T-helper 2 cell treated with Interferon-gamma antibody and Interleukin-4, amounts not matched to agents 5 μg/mL and 100 μg/mL, for 36 hours (primary cell): ENCODE measurements around the gene PRKAR1B.

Experiments
- DNase-seq: peaks from one replicate; pipeline ENCODE4 v3.0.0; 2021; ENCODE audit warnings: low spot score
- H3K27ac Mint-ChIP-seq: one replicate; pipeline ENCODE4 v1.8.0; 2021; ENCODE audit warnings: mild to moderate bottlenecking, mixed read lengths
- H3K27me3 Mint-ChIP-seq: one replicate; pipeline ENCODE4 v1.8.0; 2021; ENCODE audit warnings: low read depth, mixed read lengths
- H3K36me3 Mint-ChIP-seq: one replicate; pipeline ENCODE4 v1.8.0; 2021; ENCODE audit warnings: low read depth, mixed read lengths
- H3K4me1 Mint-ChIP-seq: one replicate; pipeline ENCODE4 v1.8.0; 2021; ENCODE audit warnings: low read depth, mixed read lengths
- H3K4me3 Mint-ChIP-seq: one replicate; pipeline ENCODE4 v1.8.0; 2022; ENCODE audit warnings: mild to moderate bottlenecking, moderate library complexity, mixed read lengths
- H3K9me3 Mint-ChIP-seq: one replicate; pipeline ENCODE4 v1.8.0; 2021; ENCODE audit warnings: mixed read lengths

The PRKAR1B gene

GRCh38 chr7:601595-602340 is 125.3 kb downstream of the PRKAR1B start:
- peak overlapping the region; percentile 59 for H3K4me3 Mint-ChIP-seq
- peaks cover 19% of the 10 kb centered on the region for H3K36me3 Mint-ChIP-seq
- peak; percentile 96 for DNase-seq
- no peaks in the 10 kb centered on the region for H3K27me3 Mint-ChIP-seq
- no peaks in the 10 kb centered on the region for H3K9me3 Mint-ChIP-seq
- H3K4me1 Mint-ChIP-seq = peaks cover 33% of the 10 kb centered on the region
- peak overlapping the region; percentile 86 for H3K27ac Mint-ChIP-seq

- DNase-seq = no peak
- peak overlapping the region; percentile 86 for H3K27ac Mint-ChIP-seq
- peaks cover 32% of the 10 kb centered on the region for H3K4me1 Mint-ChIP-seq
- peak overlapping the region; percentile 49 for H3K4me3 Mint-ChIP-seq
- H3K9me3 Mint-ChIP-seq = no peaks in the 10 kb centered on the region
- peaks cover 19% of the 10 kb centered on the region for H3K36me3 Mint-ChIP-seq
- H3K27me3 Mint-ChIP-seq = no peaks in the 10 kb centered on the region
Measured at GRCh38 chr7:601036-601594, 126.0 kb downstream of the PRKAR1B start.

GRCh38 chr7:600149-601035 is 126.7 kb downstream of the PRKAR1B start:
- Mint-ChIP-seq H3K4me1 (peaks cover 33% of the 10 kb centered on the region), H3K27ac (peak overlapping the region; percentile 69), H3K4me3 (no peak overlapping the region), H3K27me3 (no peaks in the 10 kb centered on the region), H3K9me3 (no peaks in the 10 kb centered on the region), H3K36me3 (peaks cover 22% of the 10 kb centered on the region)
- DNase-seq = no peak

GRCh38 chr7:598899-599298 is 128.2 kb downstream of the PRKAR1B start:
- no peak for DNase-seq
- Mint-ChIP-seq H3K36me3 (peaks cover 17% of the 10 kb centered on the region), H3K9me3 (no peaks in the 10 kb centered on the region), H3K27me3 (no peaks in the 10 kb centered on the region), H3K27ac (no peak overlapping the region), H3K4me1 (peaks cover 25% of the 10 kb centered on the region), H3K4me3 (no peak overlapping the region)

- H3K9me3 Mint-ChIP-seq = no peaks in the 10 kb centered on the region
- no peaks in the 10 kb centered on the region for H3K27me3 Mint-ChIP-seq
- no peak overlapping the region for H3K27ac Mint-ChIP-seq
- peaks cover 11% of the 10 kb centered on the region for H3K36me3 Mint-ChIP-seq
- H3K4me1 Mint-ChIP-seq = peaks cover 23% of the 10 kb centered on the region
- no peak for DNase-seq
- no peak overlapping the region for H3K4me3 Mint-ChIP-seq
Measured at GRCh38 chr7:597348-598178, 129.5 kb downstream of the PRKAR1B start.

- DNase-seq = no peak
- peaks cover 11% of the 10 kb centered on the region for H3K36me3 Mint-ChIP-seq
- H3K27ac Mint-ChIP-seq = no peak overlapping the region
- H3K9me3 Mint-ChIP-seq = no peaks in the 10 kb centered on the region
- no peak overlapping the region for H3K4me3 Mint-ChIP-seq
- peaks cover 19% of the 10 kb centered on the region for H3K4me1 Mint-ChIP-seq
- no peaks in the 10 kb centered on the region for H3K27me3 Mint-ChIP-seq
Measured at GRCh38 chr7:596819-597182, 130.3 kb downstream of the PRKAR1B start.

GRCh38 chr7:596071-596818 is 130.8 kb downstream of the PRKAR1B start:
- DNase-seq = no peak
- peaks cover 11% of the 10 kb centered on the region for H3K36me3 Mint-ChIP-seq
- H3K27me3 Mint-ChIP-seq = no peaks in the 10 kb centered on the region
- no peak overlapping the region for H3K27ac Mint-ChIP-seq
- H3K4me3 Mint-ChIP-seq = no peak overlapping the region
- H3K4me1 Mint-ChIP-seq = peaks cover 15% of the 10 kb centered on the region
- H3K9me3 Mint-ChIP-seq = no peaks in the 10 kb centered on the region

- Mint-ChIP-seq H3K4me1 (peaks cover 12% of the 10 kb centered on the region), H3K27ac (no peak overlapping the region), H3K9me3 (no peaks in the 10 kb centered on the region), H3K27me3 (no peaks in the 10 kb centered on the region), H3K36me3 (peaks cover 11% of the 10 kb centered on the region), H3K4me3 (no peak overlapping the region)
- peak; percentile 40 for DNase-seq
Measured at GRCh38 chr7:595621-596010, 131.5 kb downstream of the PRKAR1B start.

GRCh38 chr7:594920-595620 is 132.0 kb downstream of the PRKAR1B start:
- no peak for DNase-seq
- Mint-ChIP-seq H3K4me3 (no peak overlapping the region), H3K4me1 (peaks cover 10% of the 10 kb centered on the region), H3K36me3 (peaks cover 11% of the 10 kb centered on the region), H3K27me3 (no peaks in the 10 kb centered on the region), H3K27ac (no peak overlapping the region), H3K9me3 (no peaks in the 10 kb centered on the region)

GRCh38 chr7:594212-594913 is 132.7 kb downstream of the PRKAR1B start:
- H3K36me3 Mint-ChIP-seq = peaks cover 15% of the 10 kb centered on the region
- DNase-seq = no peak
- no peak overlapping the region for H3K4me3 Mint-ChIP-seq
- H3K27ac Mint-ChIP-seq = no peak overlapping the region
- no peaks in the 10 kb centered on the region for H3K27me3 Mint-ChIP-seq
- H3K9me3 Mint-ChIP-seq = no peaks in the 10 kb centered on the region
- H3K4me1 Mint-ChIP-seq = peaks cover 10% of the 10 kb centered on the region

GRCh38 chr7:593324-594115 is 133.6 kb downstream of the PRKAR1B start:
- no peak for DNase-seq
- Mint-ChIP-seq H3K36me3 (peaks cover 24% of the 10 kb centered on the region), H3K9me3 (peaks cover 6% of the 10 kb centered on the region), H3K27ac (peak overlapping the region; percentile 36), H3K27me3 (no peaks in the 10 kb centered on the region), H3K4me1 (peaks cover 10% of the 10 kb centered on the region), H3K4me3 (no peak overlapping the region)
